Calu3 (cell line): ENCODE measurements around the gene UQCR10. TPM values are rescaled to one million over a fixed set of nuclear protein-coding genes. Genes with fewer than 3 reads are reported as not detected.

Source experiments
- BruUV-seq: library from RNA; stranded (reverse); fragments of 400-500 nt; replicated peaks from 2 replicates; lab custom pipeline; 2021; lab: Mats Ljungman, UMichigan
- CTCF ChIA-PET: fragments of 300-600 bp; sonication (Branson Sonifier 250); formaldehyde crosslinking; loops from one replicate; lab custom pipeline; 2022; ENCODE audit warnings: antibody characterized with exemption; lab: Charles Lee
- DNase-seq: peaks from one replicate; pipeline ENCODE4 v3.0.0; 2022
- H3K27ac Mint-ChIP-seq: one replicate; pipeline ENCODE4 v1.8.0; 2022; ENCODE audit warnings: mixed read lengths; ENCODE audit not compliant: unreplicated experiment
- H3K27me3 Mint-ChIP-seq: one replicate; pipeline ENCODE4 v1.8.0; 2022; ENCODE audit warnings: mixed read lengths; ENCODE audit not compliant: unreplicated experiment
- H3K36me3 Mint-ChIP-seq: one replicate; pipeline ENCODE4 v1.8.0; 2022; ENCODE audit warnings: mild to moderate bottlenecking, moderate library complexity, mixed read lengths; ENCODE audit not compliant: insufficient read depth, unreplicated experiment
- H3K4me1 Mint-ChIP-seq: one replicate; pipeline ENCODE4 v1.8.0; 2022; ENCODE audit warnings: mild to moderate bottlenecking, low read depth, mixed read lengths; ENCODE audit not compliant: unreplicated experiment
- H3K4me3 Mint-ChIP-seq: one replicate; pipeline ENCODE4 v1.8.0; 2022; ENCODE audit warnings: mild to moderate bottlenecking, low read depth, moderate library complexity, mixed read lengths; ENCODE audit not compliant: unreplicated experiment
- H3K9me3 Mint-ChIP-seq: one replicate; pipeline ENCODE4 v1.8.0; 2022; ENCODE audit warnings: low read depth, mixed read lengths; ENCODE audit not compliant: unreplicated experiment
- intact Hi-C: fragments of 100-400 bp; cut with micrococcal nuclease; formaldehyde crosslinking; loops from one replicate; pipeline ENCODE4 v1.10.0; 2022; ENCODE audit not compliant: unreplicated experiment
- total RNA-seq: library from RNA; stranded (reverse); gene quantifications from 2 replicates; pipeline ENCODE4 v1.2.3, GENCODE V29; 2022
- TF ChIP-seq, protein P1 (sequence below): fragments of 200-600 bp; IDR thresholded peaks from one replicate; pipeline ENCODE4 v1.8.0; 2022; ENCODE audit warnings: antibody characterized with exemption; ENCODE audit not compliant: unreplicated experiment

UQCR10 gene
- total RNA-seq, 1 experiment from 2014 or later: 120 TPM

- intact Hi-C loops: no loop called here
- DNase-seq: no peak
- no peak overlapping the region for H3K4me3 Mint-ChIP-seq
- no peaks in the 10 kb centered on the region for H3K27me3 Mint-ChIP-seq
- no peaks in the 10 kb centered on the region for H3K9me3 Mint-ChIP-seq
- peaks cover 47% of the 10 kb centered on the region for H3K36me3 Mint-ChIP-seq
- peaks cover 8% of the 10 kb centered on the region for H3K4me1 Mint-ChIP-seq
- CTCF ChIA-PET: no interaction called here
- TF ChIP-seq, protein P1, sequence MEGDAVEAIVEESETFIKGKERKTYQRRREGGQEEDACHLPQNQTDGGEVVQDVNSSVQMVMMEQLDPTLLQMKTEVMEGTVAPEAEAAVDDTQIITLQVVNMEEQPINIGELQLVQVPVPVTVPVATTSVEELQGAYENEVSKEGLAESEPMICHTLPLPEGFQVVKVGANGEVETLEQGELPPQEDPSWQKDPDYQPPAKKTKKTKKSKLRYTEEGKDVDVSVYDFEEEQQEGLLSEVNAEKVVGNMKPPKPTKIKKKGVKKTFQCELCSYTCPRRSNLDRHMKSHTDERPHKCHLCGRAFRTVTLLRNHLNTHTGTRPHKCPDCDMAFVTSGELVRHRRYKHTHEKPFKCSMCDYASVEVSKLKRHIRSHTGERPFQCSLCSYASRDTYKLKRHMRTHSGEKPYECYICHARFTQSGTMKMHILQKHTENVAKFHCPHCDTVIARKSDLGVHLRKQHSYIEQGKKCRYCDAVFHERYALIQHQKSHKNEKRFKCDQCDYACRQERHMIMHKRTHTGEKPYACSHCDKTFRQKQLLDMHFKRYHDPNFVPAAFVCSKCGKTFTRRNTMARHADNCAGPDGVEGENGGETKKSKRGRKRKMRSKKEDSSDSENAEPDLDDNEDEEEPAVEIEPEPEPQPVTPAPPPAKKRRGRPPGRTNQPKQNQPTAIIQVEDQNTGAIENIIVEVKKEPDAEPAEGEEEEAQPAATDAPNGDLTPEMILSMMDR: no peak
- no TSS peak for BruUV-seq
- H3K27ac Mint-ChIP-seq: no peak overlapping the region
These were observed 39.0 kb downstream of the UQCR10 start for GRCh38 chr22:29806196-29806595.

- Mint-ChIP-seq H3K27ac (no peak overlapping the region), H3K27me3 (no peaks in the 10 kb centered on the region), H3K9me3 (no peaks in the 10 kb centered on the region), H3K4me1 (peaks cover 31% of the 10 kb centered on the region), H3K4me3 (no peak overlapping the region), H3K36me3 (peaks cover 68% of the 10 kb centered on the region)
- no TSS peak for BruUV-seq
- TF ChIP-seq, protein P1: no peak
- CTCF ChIA-PET: interaction anchor here (1.0 kb wide), 1 partner anchor 11 kb away, joined by 4 read pairs; no protein-coding TSS in a partner anchor
- intact Hi-C loops: no loop called here
- DNase-seq: no peak
These were observed 43.0 kb downstream of the UQCR10 start for GRCh38 chr22:29810216-29810615.

DNA sequence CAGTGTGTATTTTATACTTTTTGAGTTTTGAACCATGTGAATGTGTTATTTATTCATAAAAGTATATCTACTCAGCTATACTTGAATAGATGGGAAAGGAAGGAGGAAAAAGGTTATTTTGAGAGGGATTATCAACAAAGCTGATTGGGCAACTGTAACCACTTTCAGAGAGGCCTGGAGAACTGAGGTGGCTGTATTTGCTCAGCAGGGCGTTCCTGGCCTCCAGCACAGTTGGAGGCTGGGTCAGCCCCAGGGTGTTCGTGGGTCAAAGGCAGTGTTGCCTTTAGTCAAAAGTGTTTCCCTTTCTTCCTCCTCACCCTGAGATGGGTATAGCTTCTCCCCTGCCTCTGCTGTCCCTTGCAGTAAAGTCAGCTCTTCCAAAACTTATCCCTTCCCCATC lies 44.2 kb downstream of the UQCR10 start:
- intact Hi-C loops: no loop called here
- peaks cover 31% of the 10 kb centered on the region for H3K4me1 Mint-ChIP-seq
- CTCF ChIA-PET: interaction anchor here (1.1 to 1.8 kb wide), 2 partner anchors 9 to 16 kb away, joined by 4 to 5 read pairs; no protein-coding TSS in a partner anchor

DNA sequence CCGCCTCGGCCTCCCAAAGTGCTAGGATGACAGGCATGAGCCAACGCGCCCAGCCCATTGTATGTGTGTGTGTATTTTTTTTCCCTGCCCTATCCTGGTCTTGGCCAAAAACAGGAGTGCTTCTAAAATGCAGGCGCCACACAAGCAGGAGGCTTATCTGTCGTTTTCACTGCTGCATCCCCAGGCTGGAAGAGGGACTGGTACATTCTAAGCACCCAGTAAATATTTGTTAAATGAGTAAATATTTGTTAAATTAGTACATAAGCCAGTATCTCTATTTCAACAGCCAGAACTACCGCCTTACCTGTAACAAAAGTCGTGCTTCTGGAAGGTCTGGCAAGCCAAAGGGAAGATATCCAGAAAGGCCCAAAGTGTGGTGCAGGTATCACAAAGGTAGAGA lies 46.0 kb downstream of the UQCR10 start:
- H3K36me3 Mint-ChIP-seq: peaks cover 55% of the 10 kb centered on the region
- TF ChIP-seq, protein P1: no peak
- H3K27me3 Mint-ChIP-seq: no peaks in the 10 kb centered on the region
- no peaks in the 10 kb centered on the region for H3K9me3 Mint-ChIP-seq
- peaks cover 31% of the 10 kb centered on the region for H3K4me1 Mint-ChIP-seq
- H3K4me3 Mint-ChIP-seq: no peak overlapping the region
- no peak overlapping the region for H3K27ac Mint-ChIP-seq
- intact Hi-C loops: no loop called here
- no peak for DNase-seq
- CTCF ChIA-PET: interaction anchor here (0.6 to 1.3 kb wide), 2 partner anchors 14 to 113 kb away, joined by 4 read pairs; no protein-coding TSS in a partner anchor
- no TSS peak for BruUV-seq

More for the DNA sequence above, 44.2 kb downstream of the UQCR10 start:
- Mint-ChIP-seq H3K9me3 (no peaks in the 10 kb centered on the region), H3K4me3 (no peak overlapping the region), H3K27ac (no peak overlapping the region), H3K27me3 (no peaks in the 10 kb centered on the region), H3K36me3 (peaks cover 63% of the 10 kb centered on the region)
- TF ChIP-seq, protein P1: no peak
- BruUV-seq: no TSS peak
- DNase-seq: peak; percentile 18
